GM18951 (cell line): ENCODE measurements around the gene SETD3.

Experiments used
- POLR2A ChIP-seq: IDR thresholded peaks from 4 replicates; pipeline ENCODE4 v1.6.1; 2011; ENCODE audit warnings: mild to moderate bottlenecking; ENCODE audit not compliant: insufficient read length, insufficient read depth; ENCODE audit errors: extremely low read depth
- in situ Hi-C: fragments of 300-500 bp; cut with MboI; formaldehyde crosslinking; loops from one replicate; pipeline ENCODE4 v1.12.0; 2022; ENCODE audit warnings: low sequenced_read_pairs, mixed read lengths, inconsistent platforms; ENCODE audit not compliant: unreplicated experiment

SETD3 gene

DNA sequence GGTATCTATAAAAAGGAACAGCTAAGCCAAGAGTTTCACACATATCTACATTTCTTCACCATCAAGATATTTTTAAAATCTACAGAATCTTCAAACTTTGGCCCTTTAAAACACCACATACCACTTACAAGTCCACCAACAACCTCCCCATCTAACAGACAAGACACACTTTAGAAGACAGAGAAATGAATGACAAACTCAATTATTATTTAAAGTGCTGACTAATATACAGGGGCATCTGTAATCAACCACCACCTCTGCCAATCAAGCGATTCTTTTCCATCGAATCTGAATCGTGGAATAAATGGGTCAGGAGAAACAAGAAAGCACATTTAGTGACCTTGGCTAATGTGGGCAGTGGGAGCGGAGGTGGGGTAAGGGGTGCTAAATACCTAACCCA lies 7.7 kb downstream of the SETD3 start:
- TF ChIP-seq POLR2A: no peak
- in situ Hi-C loops: no loop called here

- in situ Hi-C loops: no loop called here
Observed at GRCh38 chr14:99471731-99472130, 8.9 kb downstream of the SETD3 start.

GRCh38 chr14:99468836-99469592 lies 11.6 kb downstream of the SETD3 start:
- in situ Hi-C loops: no loop called here
- TF ChIP-seq POLR2A: no peak

More at GRCh38 chr14:99471731-99472130, 8.9 kb downstream of the SETD3 start:
- TF ChIP-seq POLR2A: no peak

- TF ChIP-seq POLR2A: no peak
- in situ Hi-C loops: no loop called here
Observed at GRCh38 chr14:99468081-99468480, 12.6 kb downstream of the SETD3 start.

DNA sequence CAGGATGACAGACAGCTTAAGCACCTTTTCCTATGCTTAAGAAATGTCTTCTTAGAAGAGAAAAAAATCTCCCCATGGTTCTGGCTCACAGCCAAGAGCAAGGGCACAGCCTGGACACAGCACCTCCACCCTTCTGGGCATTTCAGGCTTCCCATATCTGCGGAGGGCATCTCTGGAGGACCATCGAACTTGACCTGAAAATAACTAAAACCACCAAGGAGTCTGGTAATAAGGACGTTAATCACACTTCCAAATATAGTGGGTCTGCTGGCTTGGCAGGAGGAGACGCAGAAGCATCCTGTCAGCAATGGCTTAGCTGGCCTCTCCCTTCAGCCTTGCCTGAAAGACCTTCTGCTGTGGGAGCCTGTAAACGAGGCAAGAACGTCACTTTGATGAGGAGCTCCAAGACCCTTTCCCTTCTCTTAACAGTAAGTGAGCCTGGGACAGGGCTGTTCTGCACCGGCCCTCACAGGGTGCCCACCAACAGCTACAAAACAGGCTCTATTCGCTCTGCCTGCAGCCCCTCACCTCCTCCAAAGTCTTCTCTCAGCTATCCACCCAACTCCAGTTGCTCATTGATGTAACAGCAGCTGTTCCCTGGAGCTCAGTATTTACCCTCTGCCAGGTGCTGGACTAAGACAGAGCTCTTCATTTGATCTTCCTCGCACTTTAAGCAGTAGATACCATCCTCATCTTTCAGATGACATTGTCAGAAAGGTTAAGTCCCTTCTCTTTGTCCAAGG lies 13.2 kb downstream of the SETD3 start:
- in situ Hi-C loops: no loop called here
- no peak for TF ChIP-seq POLR2A

GRCh38 chr14:99466758-99467157 lies 13.9 kb downstream of the SETD3 start:
- TF ChIP-seq POLR2A: no peak

GRCh38 chr14:99465288-99465687 lies 15.4 kb downstream of the SETD3 start:
- in situ Hi-C loops: no loop called here
- no peak for TF ChIP-seq POLR2A

More at GRCh38 chr14:99466758-99467157, 13.9 kb downstream of the SETD3 start:
- in situ Hi-C loops: no loop called here

- in situ Hi-C loops: no loop called here
- no peak for TF ChIP-seq POLR2A
Observed at GRCh38 chr14:99463974-99464373, 16.7 kb downstream of the SETD3 start.

DNA sequence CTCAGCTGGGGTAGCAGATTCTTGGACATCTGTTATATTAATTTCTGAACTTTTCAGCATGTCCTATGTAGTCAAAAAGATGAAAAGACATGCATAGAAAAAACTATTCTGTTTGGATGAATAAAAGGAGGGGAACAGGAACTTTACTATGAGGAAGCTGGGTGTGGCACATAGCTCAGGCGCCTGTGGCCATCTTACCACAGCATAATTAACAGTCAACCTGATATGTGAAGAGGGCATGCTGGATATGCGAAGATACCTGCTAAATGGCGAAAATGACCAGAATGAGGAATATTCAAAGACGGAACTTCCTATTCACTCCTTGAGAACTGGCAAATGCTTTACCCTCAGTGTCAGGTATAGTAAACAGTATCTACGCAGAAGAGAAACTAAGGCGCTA lies 18.4 kb downstream of the SETD3 start:
- in situ Hi-C loops: no loop called here
- no peak for TF ChIP-seq POLR2A

GRCh38 chr14:99461411-99462085 lies 19.1 kb downstream of the SETD3 start:
- no peak for TF ChIP-seq POLR2A
- in situ Hi-C loops: no loop called here

- in situ Hi-C loops: no loop called here
Observed at GRCh38 chr14:99460793-99461192, 19.9 kb downstream of the SETD3 start.

DNA sequence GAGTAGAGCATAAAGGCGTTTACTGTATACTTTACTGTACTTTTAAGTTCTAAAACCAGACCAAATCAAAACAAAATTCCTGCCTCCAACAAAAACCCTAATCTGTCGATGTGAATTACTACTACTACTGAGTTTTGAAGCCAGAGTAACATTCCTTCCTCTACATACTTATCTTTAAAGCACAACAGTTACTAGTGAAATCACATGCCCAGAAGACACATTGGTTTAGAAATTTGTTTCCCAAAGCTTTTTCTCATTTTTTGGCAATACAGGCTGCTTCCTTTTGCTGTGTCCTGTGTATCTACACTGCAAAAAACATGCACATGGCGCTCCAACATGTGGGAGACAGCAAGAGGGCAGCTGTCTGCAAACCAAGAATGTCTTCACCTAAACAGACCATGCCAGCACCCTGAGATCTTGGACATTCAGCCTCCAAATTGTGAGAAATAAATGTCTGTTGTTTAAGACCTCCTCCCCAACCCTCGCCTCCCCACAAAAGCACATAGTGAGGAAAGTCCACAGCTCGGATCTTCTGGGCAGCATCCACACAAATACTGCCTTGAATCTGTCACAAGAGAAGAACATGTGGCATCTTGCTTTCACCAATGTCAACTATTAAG lies 21.1 kb downstream of the SETD3 start:
- in situ Hi-C loops: no loop called here
- TF ChIP-seq POLR2A: no peak

More at GRCh38 chr14:99460793-99461192, 19.9 kb downstream of the SETD3 start:
- no peak for TF ChIP-seq POLR2A

DNA sequence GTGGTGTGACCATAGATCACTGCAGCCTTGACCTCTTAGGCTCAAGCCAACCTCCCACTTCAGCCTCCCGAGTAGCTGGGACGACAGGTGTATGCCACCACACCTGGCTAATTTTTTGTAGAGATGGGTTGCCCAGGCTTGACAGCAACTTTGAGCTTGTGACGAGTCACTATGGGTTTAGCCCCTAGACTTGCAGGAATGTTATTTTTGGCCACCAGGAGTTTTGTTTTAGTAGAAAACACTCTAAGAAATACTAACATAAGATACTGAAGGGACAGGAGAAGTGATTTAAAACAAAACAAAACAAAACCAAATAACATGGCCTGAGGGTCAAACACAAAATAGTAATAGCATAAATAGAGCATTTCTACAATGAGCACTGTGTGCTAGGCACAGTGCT lies 26.4 kb downstream of the SETD3 start:
- no peak for TF ChIP-seq POLR2A
- in situ Hi-C loops: no loop called here

- TF ChIP-seq POLR2A: no peak
- in situ Hi-C loops: no loop called here
Observed at GRCh38 chr14:99452968-99453367, 27.7 kb downstream of the SETD3 start.

DNA sequence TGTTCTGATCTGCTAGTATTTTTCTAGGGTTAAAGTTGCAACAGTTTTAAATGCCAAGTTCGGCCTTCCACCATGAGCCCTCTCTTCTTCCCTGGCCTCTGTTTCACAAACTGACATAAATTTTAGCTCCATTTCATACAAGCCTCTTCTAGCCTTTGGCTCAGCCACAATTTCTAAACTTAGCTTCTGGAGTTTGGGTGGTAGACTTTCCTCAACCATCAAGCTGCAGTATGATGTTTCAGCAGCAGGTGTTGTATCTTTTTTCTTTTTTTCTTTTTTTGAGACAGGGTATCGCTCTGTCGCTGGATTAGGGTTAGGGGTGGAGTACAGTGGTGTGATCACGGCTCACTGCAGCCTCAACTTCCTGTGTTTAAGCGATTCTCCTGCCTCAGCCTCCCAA lies 29.4 kb downstream of the SETD3 start:
- TF ChIP-seq POLR2A: no peak
- in situ Hi-C loops: no loop called here
